ENCODE data around the gene CCDC33. TPM values are rescaled to one million over a fixed set of nuclear protein-coding genes. Genes with fewer than 3 reads are reported as not detected.
A peak's percentile ranks its signal among the peaks of the same experiment; 100 is the strongest.

CCDC33 gene
- total RNA-seq, 4 donors from 2014 or later: 1.4 to 2.8 (median 1.7) TPM

DNA sequence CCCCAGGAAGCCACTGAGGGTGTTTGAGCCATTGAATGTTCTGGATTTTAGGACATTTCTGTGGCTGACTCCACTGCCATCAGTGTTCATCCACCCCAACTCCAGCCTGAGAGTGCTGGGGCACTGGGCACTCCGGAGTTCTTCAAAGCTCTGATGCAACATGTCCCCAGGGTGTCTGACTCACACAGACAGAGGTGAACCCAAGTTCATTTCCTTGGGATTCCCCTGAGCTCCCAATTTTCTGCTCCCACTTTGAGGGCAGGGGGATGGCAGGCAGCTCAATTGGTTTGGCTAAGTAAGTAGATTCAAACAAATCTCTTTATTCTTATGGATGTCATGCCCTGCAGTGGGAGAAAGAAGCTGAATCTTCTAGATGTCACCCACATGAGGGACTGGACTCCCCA lies 35.7 kb upstream of the CCDC33 start:
- Histone ChIP-seq H3K27me3 (no peaks in the 10 kb centered on the region), H3K4me3 (no peak overlapping the region), H3K36me3 (no peaks in the 10 kb centered on the region), H3K27ac (peak overlapping the region; percentile 15 to 35), H3K4me1 (peaks cover 5 to 6% of the 10 kb centered on the region in 2 donors), H3K9me3 (no peaks in the 10 kb centered on the region)
- DNase-seq: peak; percentile 66 to 69
- intact Hi-C loops (cut with DNase I; ENCODE audit: low total_unique reads): no loop called here
- TF ChIP-seq POLR2A (IDR thresholded peaks at IDR 0.05): no peak
- no peak for TF ChIP-seq CTCF (IDR thresholded peaks at IDR 0.05)

- intact Hi-C loops (cut with DNase I; ENCODE audit: low total_unique reads): no loop called here
- Histone ChIP-seq H3K27me3 (no peaks in the 10 kb centered on the region), H3K9me3 (no peaks in the 10 kb centered on the region), H3K36me3 (no peaks in the 10 kb centered on the region), H3K4me3 (no peak overlapping the region), H3K27ac (peak overlapping the region; percentile 15 to 35), H3K4me1 (peaks cover 2 to 6% of the 10 kb centered on the region in 2 donors)
- peak; percentile 66 to 80 for DNase-seq
- TF ChIP-seq CTCF (IDR thresholded peaks at IDR 0.05): no peak
- peak in 1 of 2 donors; percentile 14 for TF ChIP-seq POLR2A (IDR thresholded peaks at IDR 0.05)
These were observed 35.2 kb upstream of the CCDC33 start for GRCh38 chr15:74200871-74201419.

DNA sequence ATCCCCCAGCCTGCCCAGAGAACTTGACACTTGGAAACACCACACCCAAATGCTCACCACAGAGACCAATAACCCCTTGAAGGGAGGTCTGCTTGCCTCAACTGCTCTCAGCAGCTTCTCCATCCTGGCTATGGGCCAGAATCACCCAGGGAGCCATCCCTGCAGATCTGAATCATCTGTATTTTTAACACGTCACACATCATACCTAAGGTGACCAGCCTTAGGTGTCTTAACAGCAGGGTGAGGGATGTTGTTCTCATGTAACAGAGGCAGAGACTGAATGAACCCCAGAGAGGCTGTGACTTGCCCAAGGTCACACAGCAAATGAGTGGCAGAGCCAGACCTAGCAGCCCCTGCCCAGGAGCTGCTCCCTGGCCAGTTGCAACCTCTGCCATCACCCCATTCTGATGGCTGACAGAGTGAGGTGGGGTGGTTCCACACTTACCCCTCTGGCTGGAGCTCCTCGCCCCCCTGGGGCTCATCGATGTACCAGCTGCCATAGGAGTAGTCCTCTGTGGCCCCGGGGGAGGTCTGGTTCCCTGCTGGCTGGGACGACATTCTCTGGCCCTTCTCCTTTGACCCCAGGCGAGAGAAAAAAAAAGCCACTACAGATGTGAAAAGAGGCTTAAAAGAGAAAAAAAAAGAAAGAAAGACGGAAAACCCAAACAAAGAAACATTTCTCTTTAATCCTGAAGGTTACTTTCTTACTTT lies 34.3 kb upstream of the CCDC33 start:
- H3K27ac ChIP-seq: peak overlapping the region; percentile 14 to 35

DNA sequence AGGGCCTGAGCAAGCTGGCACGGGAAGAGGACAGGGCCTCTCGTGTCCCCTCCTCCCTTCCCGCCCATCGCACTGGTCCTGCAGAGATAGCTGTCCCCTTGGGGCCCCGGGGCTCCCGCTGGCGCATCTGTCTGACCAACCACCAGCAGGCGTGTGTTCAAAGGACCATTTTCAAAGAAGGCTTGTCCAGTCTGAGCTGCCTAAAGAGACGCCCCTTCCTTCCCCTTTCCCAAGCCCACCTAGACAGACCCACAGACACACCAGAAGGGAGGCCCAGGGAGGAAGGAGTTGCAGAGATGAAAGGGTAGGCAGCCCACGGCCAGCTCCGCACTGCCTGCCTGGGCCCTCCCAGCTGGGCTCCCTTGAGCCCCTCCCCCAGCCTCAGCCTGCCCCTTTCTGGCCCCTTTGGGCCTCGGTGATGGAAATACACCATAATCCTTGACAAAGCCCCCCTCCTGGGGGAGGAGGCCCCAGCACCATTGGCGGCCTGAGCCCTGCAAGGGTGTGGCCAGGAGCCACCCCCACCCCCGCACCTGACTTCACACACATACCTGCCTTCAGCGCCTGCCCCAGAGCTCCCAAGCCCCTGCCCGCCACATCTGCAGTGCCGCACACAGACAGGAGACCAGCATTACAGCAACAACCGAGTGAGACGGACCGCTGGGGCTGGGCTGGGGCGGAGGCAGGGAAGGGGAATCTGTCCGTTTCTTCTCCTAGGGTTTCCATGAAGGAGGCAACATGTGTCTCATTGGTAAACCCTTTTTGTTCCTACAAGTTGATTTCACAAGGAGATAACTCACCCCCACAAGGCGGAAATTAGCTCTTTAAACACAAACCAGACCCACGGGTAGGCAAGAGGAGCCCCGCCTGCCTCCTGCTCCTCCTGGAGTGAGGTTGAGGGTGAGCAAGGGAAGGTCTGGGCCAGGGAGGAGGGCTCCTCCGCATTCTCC lies 33.4 kb upstream of the CCDC33 start, which contains the start of gene STRA6:
STRA6 (minus strand) TSS at position 336 of the 950 bp plus-strand sequence. CDS start 520 bp downstream, outside the sequence.
- no peaks in the 10 kb centered on the region for H3K27me3 ChIP-seq
- TF ChIP-seq CTCF (IDR thresholded peaks at IDR 0.05) (no peak), POLR2A (IDR thresholded peaks at IDR 0.05) (no peak)
- H3K4me1 ChIP-seq: peaks cover 0 to 6% of the 10 kb centered on the region in 2 donors
- H3K27ac ChIP-seq: peak within 1 kb of the TSS; percentile 14 to 35
- no peak within 1 kb of the TSS for H3K4me3 ChIP-seq
- no peaks in the 10 kb centered on the region for H3K9me3 ChIP-seq
- no peaks in the 10 kb centered on the region for H3K36me3 ChIP-seq
- DNase-seq: no peak
- intact Hi-C loops (cut with DNase I; ENCODE audit: low total_unique reads): no loop called here

More for the DNA sequence above, 34.3 kb upstream of the CCDC33 start:
- H3K9me3 ChIP-seq: no peaks in the 10 kb centered on the region
- intact Hi-C loops (cut with DNase I; ENCODE audit: low total_unique reads): no loop called here
- no peak overlapping the region for H3K4me3 ChIP-seq
- no peak for DNase-seq
- TF ChIP-seq POLR2A (IDR thresholded peaks at IDR 0.05) (no peak), CTCF (IDR thresholded peaks at IDR 0.05) (no peak)
- peaks cover 0 to 6% of the 10 kb centered on the region in 2 donors for H3K4me1 ChIP-seq
- H3K36me3 ChIP-seq: no peaks in the 10 kb centered on the region
- no peaks in the 10 kb centered on the region for H3K27me3 ChIP-seq

Measured in uterus (tissue), 4 donors.